HG03097 (cell line): ENCODE measurements around the gene MLLT10.
"Not testable (repeated sequence)": the region's sequence is repeated elsewhere in the genome, so short reads cannot be mapped to it uniquely, and the experiment has no call there.

Experiments used
- ATAC-seq: cut with Tn5 transposase; IDR thresholded peaks from one replicate; pipeline ENCODE4 v1.9.1; 2021; ENCODE audit not compliant: unreplicated experiment, low FRiP score

The MLLT10 gene

GRCh38 chr10:21681156-21681555, 147.1 kb downstream of the MLLT10 start:
- no peak for ATAC-seq

DNA sequence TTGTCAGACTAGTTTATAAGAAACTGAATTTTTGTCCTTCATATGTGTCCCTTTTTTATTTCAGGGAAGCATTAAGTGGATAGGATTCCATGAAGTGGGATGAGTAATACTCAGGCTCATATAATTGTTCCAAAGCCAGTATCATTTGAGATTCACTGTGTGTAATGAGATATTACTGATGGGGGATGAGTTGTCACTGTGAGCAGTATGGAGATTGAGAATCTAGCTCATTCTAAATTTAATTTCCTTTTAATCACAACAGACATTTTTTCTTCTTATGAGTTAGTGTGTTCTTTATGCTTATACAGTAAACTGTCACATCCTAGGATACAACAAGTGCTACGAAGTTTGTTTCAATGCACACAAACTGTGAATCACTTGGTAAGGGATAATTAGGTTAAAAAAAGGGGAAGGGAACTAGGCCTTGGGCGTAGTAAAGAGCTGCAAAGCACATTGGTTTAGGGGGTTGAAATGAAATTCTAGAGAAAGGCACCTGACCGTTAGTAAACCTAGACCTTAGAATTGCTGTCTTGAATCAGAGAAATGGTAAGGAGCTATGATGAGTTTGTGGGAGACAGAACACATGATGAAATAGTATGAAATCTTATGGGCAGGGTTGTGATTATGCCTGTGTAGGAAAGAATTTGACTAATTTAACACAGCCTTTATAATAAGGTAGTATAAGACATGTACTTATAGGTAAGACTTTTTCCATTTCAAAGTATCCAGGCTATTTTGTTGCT, 153.4 kb downstream of the MLLT10 start:
- ATAC-seq = no peak

GRCh38 chr10:21688009-21688332, 153.9 kb downstream of the MLLT10 start:
- ATAC-seq = no peak

- no peak for ATAC-seq
These were observed 154.8 kb downstream of the MLLT10 start for GRCh38 chr10:21688870-21689269.

DNA sequence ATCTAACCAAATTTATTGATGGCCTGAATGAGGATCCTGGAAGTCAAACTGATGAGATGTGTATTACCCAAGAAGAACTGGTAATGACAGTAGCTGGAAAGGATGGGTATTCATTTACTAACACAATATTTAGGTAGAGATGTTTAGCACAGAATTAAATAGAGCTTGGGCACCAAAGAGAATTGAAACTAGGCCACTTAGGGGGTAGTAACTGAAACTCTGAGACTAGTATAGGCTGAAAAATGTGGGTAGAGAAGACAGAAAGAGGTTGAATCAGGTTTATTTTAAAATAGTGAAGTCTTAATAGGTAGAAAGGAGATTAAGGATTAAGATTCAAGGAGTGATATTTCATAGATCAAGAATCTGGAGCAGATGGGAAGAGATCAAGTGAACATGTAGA, 155.8 kb downstream of the MLLT10 start:
- ATAC-seq = no peak

DNA sequence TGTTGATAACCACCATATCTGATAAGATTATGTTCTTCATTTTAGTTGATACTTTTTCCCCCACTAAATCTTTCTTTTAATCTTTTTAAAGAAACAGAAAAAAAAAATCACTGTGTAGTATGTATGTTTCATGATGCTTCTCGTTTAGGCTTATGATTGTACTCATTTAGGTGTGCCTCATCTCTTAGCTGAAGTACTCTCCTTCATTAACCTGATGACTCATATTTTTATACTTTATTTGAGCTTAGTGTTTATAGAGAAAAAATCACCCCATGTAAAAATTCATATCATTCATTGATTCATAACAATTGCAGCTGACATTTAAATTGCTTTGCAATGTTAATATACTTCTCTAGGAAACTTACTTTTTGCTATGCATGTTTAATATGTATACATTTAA, 158.9 kb downstream of the MLLT10 start:
- no peak for ATAC-seq

GRCh38 chr10:21693418-21693817, 159.4 kb downstream of the MLLT10 start:
- no peak for ATAC-seq

- no peak for ATAC-seq
These were observed 160.6 kb downstream of the MLLT10 start for GRCh38 chr10:21694631-21695030.

GRCh38 chr10:21696302-21696701, 162.3 kb downstream of the MLLT10 start:
- ATAC-seq = no peak

DNA sequence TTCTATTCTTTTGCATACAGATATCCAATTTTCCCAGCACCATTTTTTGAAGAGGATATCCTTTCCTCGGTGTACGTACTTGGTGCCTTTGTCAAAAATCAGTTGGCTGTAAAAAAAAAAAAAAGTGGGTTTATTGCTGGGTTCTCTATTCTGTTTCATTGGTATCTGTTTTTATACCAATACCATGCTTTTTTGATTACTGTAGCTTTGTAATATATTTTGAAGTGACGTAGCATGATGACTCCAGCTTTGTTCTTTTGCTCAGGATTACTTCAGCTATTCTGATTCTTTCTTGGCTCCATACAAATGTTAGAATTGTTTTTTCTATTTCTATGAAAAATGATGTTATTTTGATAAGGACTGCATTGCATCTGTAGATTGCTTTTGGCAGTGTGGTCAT, 165.5 kb downstream of the MLLT10 start:
- no peak for ATAC-seq

DNA sequence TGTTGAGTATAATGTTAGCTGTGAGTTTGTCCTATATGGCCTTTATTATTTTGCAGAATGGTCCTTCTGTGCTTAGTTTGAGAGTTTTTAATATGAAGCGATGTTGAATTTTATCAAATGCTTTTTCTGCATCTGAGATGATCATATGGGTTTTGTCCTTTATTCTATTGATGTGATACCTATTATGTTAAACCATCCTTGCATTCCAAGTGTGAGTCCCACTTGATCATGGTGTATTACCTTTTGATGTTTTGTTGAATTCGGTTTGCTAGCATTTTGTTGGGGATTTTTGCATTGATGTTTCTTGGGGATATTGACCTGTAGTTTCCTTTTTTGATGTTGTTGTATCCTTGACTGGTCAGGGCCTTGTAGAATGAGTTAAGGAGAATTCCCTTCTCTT, 166.4 kb downstream of the MLLT10 start:
- ATAC-seq = no peak

DNA sequence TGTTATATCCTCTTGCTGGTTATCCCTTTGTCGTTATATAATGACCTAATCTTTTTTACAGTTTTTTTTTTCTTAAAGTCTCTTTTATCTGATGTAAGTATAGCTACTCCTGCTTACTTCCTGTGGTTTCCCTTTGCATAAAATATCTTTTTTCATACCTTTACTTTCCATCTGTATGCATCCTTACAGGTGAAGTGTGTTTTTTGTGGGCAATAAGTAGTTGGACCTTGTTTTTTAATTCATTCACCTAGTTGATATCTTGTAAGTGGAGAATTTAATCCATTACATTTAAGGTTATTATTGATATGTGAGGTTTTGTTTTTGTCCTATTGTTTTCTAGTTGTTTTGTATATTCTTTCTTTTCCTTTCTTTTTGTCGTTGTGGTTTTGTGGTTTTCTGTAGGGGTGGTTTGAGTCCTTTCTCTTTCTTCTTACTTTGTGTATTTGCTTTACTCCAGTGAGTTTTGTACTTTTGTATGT, 168.6 kb downstream of the MLLT10 start:
- peak; percentile 66 for ATAC-seq

DNA sequence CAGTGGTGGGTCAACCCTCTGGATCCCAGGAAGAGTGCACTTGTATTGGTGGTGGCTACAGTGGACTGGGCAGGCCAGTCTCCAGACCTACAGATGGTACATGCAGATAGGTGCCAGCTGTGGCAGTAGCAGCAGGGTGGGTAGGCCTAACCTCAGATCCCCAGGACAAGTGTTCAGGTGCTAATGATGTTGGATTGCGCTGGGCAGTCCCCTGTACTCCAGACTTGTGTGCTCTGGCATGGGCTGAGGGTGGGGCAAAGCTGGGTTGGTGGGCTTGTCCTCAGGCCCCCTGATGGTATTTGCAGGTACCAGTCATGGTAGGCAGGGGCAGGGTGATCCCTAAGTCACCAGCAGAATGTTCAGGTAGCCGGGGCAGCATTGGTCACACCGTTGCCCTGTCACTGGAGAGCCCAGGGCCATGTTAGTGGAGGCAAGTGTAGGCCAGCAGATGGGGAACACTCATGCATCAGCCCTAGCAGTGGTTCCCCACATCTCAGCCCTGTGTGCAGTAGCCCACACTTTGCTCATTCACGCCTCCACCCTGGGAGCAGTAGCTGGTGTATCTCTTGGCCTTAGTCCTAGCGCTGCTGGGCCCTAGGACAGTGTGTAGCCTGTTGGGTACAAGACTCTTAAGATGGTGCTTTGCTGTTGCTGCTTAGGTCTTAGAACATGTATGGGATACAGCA, 171.3 kb downstream of the MLLT10 start:
- no peak for ATAC-seq

- ATAC-seq = no peak
These were observed 171.8 kb downstream of the MLLT10 start for GRCh38 chr10:21705828-21706176.

DNA sequence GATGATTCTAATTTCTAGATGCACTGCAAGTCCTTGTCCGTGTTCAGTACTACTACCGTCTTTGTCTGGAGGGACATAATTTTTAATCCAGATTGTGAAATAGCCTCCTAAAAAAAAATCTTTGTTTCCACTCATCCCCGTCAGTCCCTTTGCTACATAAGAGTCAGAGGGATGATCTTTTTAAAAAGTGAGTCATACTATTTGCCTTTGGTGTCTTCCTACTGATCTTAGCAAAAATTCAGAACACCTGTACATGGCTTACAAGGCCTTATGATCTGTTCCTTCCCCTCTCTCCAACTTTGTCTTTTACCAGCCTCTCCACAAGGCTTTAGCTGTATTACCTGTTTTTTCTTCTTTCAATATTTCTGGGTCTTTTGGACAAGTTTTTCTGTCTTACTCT, 173.5 kb downstream of the MLLT10 start:
- no peak for ATAC-seq

DNA sequence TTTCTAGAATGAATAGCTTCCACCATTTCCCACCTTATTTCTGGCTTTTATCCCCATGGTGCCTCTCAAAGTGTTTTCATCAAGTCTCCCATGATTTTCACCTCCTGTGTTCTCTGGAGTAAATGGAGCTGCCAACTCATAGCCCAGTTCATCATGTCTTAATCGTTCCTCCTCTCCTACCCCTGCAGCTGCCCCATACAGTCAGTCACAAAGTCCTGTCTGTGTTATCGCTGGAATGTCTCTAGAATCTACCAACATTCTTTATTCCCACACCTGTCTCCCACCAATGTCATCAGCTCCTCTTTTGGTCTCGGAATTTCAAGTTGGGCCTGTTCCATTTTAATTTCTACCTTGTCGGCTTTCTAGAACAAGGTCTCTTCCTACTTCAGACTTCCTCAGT, 178.9 kb downstream of the MLLT10 start:
- no peak for ATAC-seq

DNA sequence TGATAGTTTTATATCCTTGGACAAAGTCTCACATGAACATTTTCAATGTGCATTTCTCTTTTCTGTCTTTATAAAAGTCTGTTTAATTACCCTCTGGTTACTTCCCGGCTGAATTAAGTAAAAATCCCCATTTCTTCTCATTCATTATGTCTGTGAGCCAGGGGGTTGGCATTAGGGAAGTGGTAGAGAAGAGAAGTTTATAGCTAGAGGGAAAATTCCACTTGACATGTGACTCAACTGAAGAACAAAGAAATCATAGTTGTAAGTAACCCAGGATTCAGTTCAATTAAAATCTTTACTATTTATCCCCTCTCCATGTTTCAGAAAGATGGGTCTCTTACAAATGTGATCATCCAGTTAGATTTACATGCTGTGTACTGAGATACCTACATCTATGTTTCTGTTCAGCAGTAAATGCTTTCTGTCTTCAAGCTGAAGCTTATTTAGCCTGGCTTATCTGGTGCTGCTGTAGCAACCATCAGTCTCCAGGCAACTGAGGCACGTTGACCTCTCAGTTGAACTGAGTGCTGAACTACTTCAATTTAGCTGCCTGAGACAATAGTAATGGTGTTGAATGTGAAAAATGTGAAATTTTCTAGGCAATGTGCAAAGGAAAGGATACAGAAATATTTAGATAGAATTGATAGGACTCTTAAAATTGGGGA, 181.6 kb downstream of the MLLT10 start:
- no peak for ATAC-seq

GRCh38 chr10:21717437-21718054, 183.5 kb downstream of the MLLT10 start:
- not testable (repeated sequence) for ATAC-seq

GRCh38 chr10:21719502-21719901, 185.5 kb downstream of the MLLT10 start:
- no peak for ATAC-seq

DNA sequence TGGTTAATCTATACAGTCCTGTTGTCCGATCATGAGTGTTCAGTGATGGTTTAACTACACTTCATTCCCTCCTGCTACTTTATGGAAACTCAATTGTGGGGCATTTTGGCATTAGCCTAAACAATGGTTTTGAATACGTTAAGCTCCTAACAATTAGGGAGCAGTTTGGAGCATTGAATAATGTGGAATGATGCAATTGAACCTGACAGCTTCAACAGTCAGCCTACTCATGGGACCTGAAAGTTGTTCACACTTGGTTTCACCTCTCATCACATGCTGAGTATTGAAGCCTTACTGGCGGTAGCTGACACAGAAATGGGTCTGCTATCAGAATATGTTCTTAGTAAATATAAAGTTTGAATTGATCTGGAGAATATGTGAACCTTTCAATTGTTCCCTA, 186.1 kb downstream of the MLLT10 start:
- ATAC-seq = no peak

- ATAC-seq = no peak
These were observed 187.1 kb downstream of the MLLT10 start for GRCh38 chr10:21721000-21721665.
